WTC11 (cell line): Measurements from ENCODE around the gene C3.

Experiments used
- ATF3 ChIP-seq: sonication (generic); formaldehyde crosslinking; conservative IDR thresholded peaks from 2 replicates; pipeline ENCODE4 v1.8.1; 2022; ENCODE audit warnings: mild to moderate bottlenecking, missing genetic modification reagents
- CTCF ChIP-seq: fragments of 200-600 bp; IDR thresholded peaks from 2 replicates; pipeline ENCODE4 v1.8.0; 2022; ENCODE audit warnings: antibody characterized with exemption
- FOXJ3 ChIP-seq: sonication (generic); formaldehyde crosslinking; IDR thresholded peaks from 2 replicates; pipeline ENCODE4 v1.9.0; 2021; ENCODE audit warnings: missing genetic modification reagents, mild to moderate bottlenecking, borderline replicate concordance
- NFE2L1 ChIP-seq: sonication (generic); formaldehyde crosslinking; IDR thresholded peaks from 2 replicates; pipeline ENCODE4 v1.8.1; 2023; ENCODE audit warnings: missing genetic modification reagents
- NR1H2 ChIP-seq: sonication (generic); formaldehyde crosslinking; IDR thresholded peaks from 2 replicates; pipeline ENCODE4 v1.9.0; 2021; ENCODE audit warnings: mild to moderate bottlenecking, moderate library complexity, missing genetic modification reagents
- NR3C1 ChIP-seq: sonication (generic); formaldehyde crosslinking; conservative IDR thresholded peaks from 2 replicates; pipeline ENCODE4 v1.8.1; 2023; ENCODE audit warnings: low read depth, mild to moderate bottlenecking, missing genetic modification reagents
- PRRX2 ChIP-seq: fragments of 250-450 bp; sonication (Bioruptor Pico); IDR thresholded peaks from 2 replicates; pipeline ENCODE4 v1.8.0; 2021; ENCODE audit warnings: mild to moderate bottlenecking
- RORB ChIP-seq: fragments of 250-450 bp; sonication (Bioruptor Pico); IDR thresholded peaks from 2 replicates; pipeline ENCODE4 v1.9.0; 2021; ENCODE audit warnings: mild to moderate bottlenecking
- ZNF232 ChIP-seq: sonication (generic); formaldehyde crosslinking; IDR thresholded peaks from 2 replicates; pipeline ENCODE4 v1.8.0; 2022; ENCODE audit warnings: mild to moderate bottlenecking, missing genetic modification reagents
- ZNF512 ChIP-seq: sonication (generic); formaldehyde crosslinking; IDR thresholded peaks from 2 replicates; pipeline ENCODE4 v1.8.1; 2022; ENCODE audit warnings: missing genetic modification reagents, borderline replicate concordance
- ZNF671 ChIP-seq: fragments of 250-450 bp; sonication (Bioruptor Pico); IDR thresholded peaks from 2 replicates; pipeline ENCODE4 v1.8.0; 2021; ENCODE audit warnings: mild to moderate bottlenecking

- TF ChIP-seq RORB: no peak
- no peak for TF ChIP-seq NFE2L1 (CRISPR knock-in tag)
- TF ChIP-seq ATF3 (CRISPR knock-in tag): no peak
- no peak for TF ChIP-seq CTCF
- no peak for TF ChIP-seq NR3C1 (CRISPR knock-in tag)
- TF ChIP-seq ZNF232 (CRISPR knock-in tag): no peak
- TF ChIP-seq ZNF512 (CRISPR knock-in tag): no peak
- TF ChIP-seq NR1H2: no peak
- TF ChIP-seq FOXJ3 (CRISPR knock-in tag): no peak
- TF ChIP-seq ZNF671 (CRISPR knock-in tag): no peak
- no peak for TF ChIP-seq PRRX2
Measured at GRCh38 chr19:6668691-6669090, 51.8 kb downstream of the C3 start.
